Upper lobe of right lung (tissue), 1 donor: ENCODE data around the gene SLC25A20. TPM values are rescaled to one million over a fixed set of nuclear protein-coding genes. Genes with fewer than 3 reads are reported as not detected.
A peak's percentile ranks its signal among the peaks of the same experiment; 100 is the strongest.

Experiments used
- ATAC-seq: fragments of 200-7000 bp; cut with Tn5 transposase; one replicate; pipeline ENCODE4 v1.9.1; 2020; ENCODE audit warnings: mild to moderate bottlenecking, moderate library complexity
- DNase-seq: peaks from one replicate; pipeline ENCODE4 v3.0.0-alpha.2; 2020
- H3K27ac ChIP-seq: fragments of 200-600 bp; one replicate; pipeline ENCODE4 v1.8.0; 2022
- H3K27me3 ChIP-seq: fragments of 200-600 bp; one replicate; pipeline ENCODE4 v1.8.0; 2022; ENCODE audit warnings: mild to moderate bottlenecking
- H3K36me3 ChIP-seq: fragments of 200-600 bp; one replicate; pipeline ENCODE4 v1.8.0; 2022
- H3K4me1 ChIP-seq: fragments of 200-600 bp; one replicate; pipeline ENCODE4 v1.8.0; 2022
- H3K4me3 ChIP-seq: fragments of 200-600 bp; one replicate; pipeline ENCODE4 v1.8.0; 2022; ENCODE audit warnings: mild to moderate bottlenecking
- H3K9me3 ChIP-seq: fragments of 200-600 bp; one replicate; pipeline ENCODE4 v1.8.0; 2022
- CTCF ChIP-seq: fragments of 200-600 bp; IDR thresholded peaks from one replicate; pipeline ENCODE4 v1.8.0; 2022; ENCODE audit warnings: antibody characterized with exemption
- intact Hi-C: fragments of 100-400 bp; cut with DNase I; formaldehyde crosslinking; loops from one replicate; pipeline ENCODE4 v1.11.0; 2022
- total RNA-seq: library from RNA; stranded (reverse); fragmentation: NEBNext Ultra II Directional; extraction: Animal tissue kit (Norgen Biotek cat#: 25700); gene quantifications from one replicate; pipeline ENCODE4 v1.2.1, GENCODE V29; 2021
- donor health status: DM: no; HTN: yes; CAD: no; lungs with severe emphysema.

Gene SLC25A20
- total RNA-seq, 1 donor from 2014 or later, result 26.0 TPM

- Histone ChIP-seq H3K27me3 (no peaks in the 10 kb centered on the region), H3K9me3 (no peaks in the 10 kb centered on the region), H3K4me3 (no peak overlapping the region), H3K27ac (no peak overlapping the region), H3K4me1 (peaks cover 41% of the 10 kb centered on the region), H3K36me3 (peaks cover 71% of the 10 kb centered on the region)
- TF ChIP-seq CTCF, result no peak
- ATAC-seq (no peak), DNase-seq (no peak)
- intact Hi-C loops, result no loop called here
Observed at GRCh38 chr3:48928679-48929078, 30.0 kb upstream of the SLC25A20 start.

GRCh38 chr3:48927928-48928327 is 29.2 kb upstream of the SLC25A20 start:
- no peak for ATAC-seq
- no peak for DNase-seq

GRCh38 chr3:48926425-48927392 is 28.0 kb upstream of the SLC25A20 start:
- Histone ChIP-seq H3K27me3 (no peaks in the 10 kb centered on the region), H3K4me3 (no peak overlapping the region), H3K9me3 (no peaks in the 10 kb centered on the region), H3K27ac (no peak overlapping the region), H3K36me3 (peaks cover 87% of the 10 kb centered on the region), H3K4me1 (peaks cover 37% of the 10 kb centered on the region)
- ATAC-seq, result no peak
- no peak for DNase-seq
- intact Hi-C loops, result no loop called here
- no peak for TF ChIP-seq CTCF

More at GRCh38 chr3:48927928-48928327, 29.2 kb upstream of the SLC25A20 start:
- H3K4me1 ChIP-seq, result peaks cover 41% of the 10 kb centered on the region
- H3K9me3 ChIP-seq, result no peaks in the 10 kb centered on the region
- TF ChIP-seq CTCF, result no peak
- H3K27ac ChIP-seq, result no peak overlapping the region
- intact Hi-C loops, result no loop called here
- peaks cover 74% of the 10 kb centered on the region for H3K36me3 ChIP-seq
- H3K4me3 ChIP-seq, result no peak overlapping the region
- no peaks in the 10 kb centered on the region for H3K27me3 ChIP-seq

- H3K4me3 ChIP-seq, result peak overlapping the region; percentile 95
- no peak for DNase-seq
- intact Hi-C loops, result no loop called here
- H3K9me3 ChIP-seq, result no peaks in the 10 kb centered on the region
- H3K27ac ChIP-seq, result peak overlapping the region; percentile 96
- H3K36me3 ChIP-seq, result peaks cover 29% of the 10 kb centered on the region
- no peaks in the 10 kb centered on the region for H3K27me3 ChIP-seq
- no peak for TF ChIP-seq CTCF
- ATAC-seq, result peak; percentile 53
- peaks cover 17% of the 10 kb centered on the region for H3K4me1 ChIP-seq
Observed at GRCh38 chr3:48919215-48920138, 20.8 kb upstream of the SLC25A20 start.

DNA sequence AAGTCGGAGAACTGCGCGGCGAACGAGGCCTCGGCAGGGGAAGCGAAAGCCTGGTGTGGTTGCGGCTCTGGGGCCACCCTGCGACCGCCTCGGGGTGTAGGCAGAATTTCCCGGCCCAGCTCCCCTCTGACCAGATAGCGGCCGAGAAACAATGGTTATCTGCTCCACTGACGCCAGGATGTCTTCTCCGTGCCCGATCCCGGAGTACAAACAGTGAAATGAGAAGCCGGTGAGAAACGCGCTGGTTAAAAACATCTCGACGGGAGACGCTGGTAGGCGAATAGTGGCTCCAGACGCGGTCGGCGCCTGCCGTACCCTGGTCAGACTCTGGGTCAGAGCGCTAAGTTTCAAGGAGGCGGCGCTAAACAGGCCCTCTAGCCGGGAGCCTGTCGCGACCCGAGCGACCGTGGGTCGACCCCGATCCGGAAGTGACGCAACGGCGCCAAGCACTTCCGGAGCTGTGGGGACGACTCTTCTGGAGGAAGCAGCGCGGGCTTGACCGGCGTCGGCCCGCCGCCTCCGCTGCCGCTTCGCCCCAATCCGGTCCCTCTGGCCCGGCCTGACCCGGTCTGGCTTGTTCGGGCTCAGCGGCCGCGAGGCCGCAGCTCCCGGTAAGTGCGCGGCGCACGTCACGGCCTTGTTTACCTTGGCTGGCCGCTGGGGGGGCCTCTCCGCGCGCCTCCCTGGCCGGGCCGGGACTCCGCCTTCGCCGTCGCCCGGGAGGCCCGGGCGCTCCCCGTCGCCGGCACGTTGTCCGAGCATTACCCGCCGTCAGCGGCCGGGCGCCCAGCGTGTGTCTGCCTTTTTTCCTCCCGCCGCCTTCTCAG is 19.9 kb upstream of the SLC25A20 start, which contains the start of gene ARIH2:
TSS of gene ARIH2 (plus strand) at position 455 of the 827 bp plus-strand sequence. CDS start 8,717 bp downstream, outside the sequence.
- peaks cover 17% of the 10 kb centered on the region for H3K4me1 ChIP-seq
- ATAC-seq, result peak; percentile 97
- H3K27me3 ChIP-seq, result no peaks in the 10 kb centered on the region
- intact Hi-C loops, result no loop called here
- H3K36me3 ChIP-seq, result peaks cover 20% of the 10 kb centered on the region
- peak; percentile 97 for DNase-seq
- peak within 1 kb of the TSS; percentile 95 for H3K4me3 ChIP-seq
- H3K9me3 ChIP-seq, result no peaks in the 10 kb centered on the region
- H3K27ac ChIP-seq, result peak within 1 kb of the TSS; percentile 96
- TF ChIP-seq CTCF, result no peak
